ENCODE data around the gene TBC1D10A.

The TBC1D10A gene

DNA sequence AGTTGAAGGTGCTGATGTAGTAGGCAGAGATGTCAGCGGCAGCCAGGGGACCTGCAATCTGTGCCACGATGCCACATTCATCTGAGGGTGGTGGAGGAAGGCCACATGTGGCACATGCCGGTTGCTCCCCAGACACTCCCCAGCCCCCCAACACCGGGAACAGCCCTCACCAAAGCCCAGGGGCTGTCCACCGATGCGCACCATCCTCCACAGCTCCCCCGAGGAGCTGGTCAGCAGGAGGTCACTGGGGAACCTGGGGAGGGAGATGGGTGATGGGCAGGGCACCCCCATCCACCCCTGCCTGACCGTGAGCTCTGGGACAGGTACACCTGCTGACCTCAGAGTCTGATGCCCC is 40.9 kb downstream of the TBC1D10A start:
- Histone ChIP-seq H2AFZ (no peak overlapping the region), H3K27me3 (ENCODE audit: control insufficient read depth, insufficient read depth, low read length) (no peaks in the 10 kb centered on the region), H3K9me3 (ENCODE audit: control insufficient read depth, low read length) (no peaks in the 10 kb centered on the region), H3K4me1 (peaks cover 8% of the 10 kb centered on the region), H3K79me2 (no peaks in the 10 kb centered on the region), H3K4me3 (ENCODE audit: low read depth, low read length) (no peak overlapping the region), H3K4me2 (ENCODE audit: low read length) (no peak overlapping the region), H3K9ac (no peak overlapping the region), H3K27ac (no peak overlapping the region), H3K36me3 (ENCODE audit: control insufficient read depth, insufficient read depth, low read length) (no peaks in the 10 kb centered on the region)
- TF ChIP-seq, protein P1, sequence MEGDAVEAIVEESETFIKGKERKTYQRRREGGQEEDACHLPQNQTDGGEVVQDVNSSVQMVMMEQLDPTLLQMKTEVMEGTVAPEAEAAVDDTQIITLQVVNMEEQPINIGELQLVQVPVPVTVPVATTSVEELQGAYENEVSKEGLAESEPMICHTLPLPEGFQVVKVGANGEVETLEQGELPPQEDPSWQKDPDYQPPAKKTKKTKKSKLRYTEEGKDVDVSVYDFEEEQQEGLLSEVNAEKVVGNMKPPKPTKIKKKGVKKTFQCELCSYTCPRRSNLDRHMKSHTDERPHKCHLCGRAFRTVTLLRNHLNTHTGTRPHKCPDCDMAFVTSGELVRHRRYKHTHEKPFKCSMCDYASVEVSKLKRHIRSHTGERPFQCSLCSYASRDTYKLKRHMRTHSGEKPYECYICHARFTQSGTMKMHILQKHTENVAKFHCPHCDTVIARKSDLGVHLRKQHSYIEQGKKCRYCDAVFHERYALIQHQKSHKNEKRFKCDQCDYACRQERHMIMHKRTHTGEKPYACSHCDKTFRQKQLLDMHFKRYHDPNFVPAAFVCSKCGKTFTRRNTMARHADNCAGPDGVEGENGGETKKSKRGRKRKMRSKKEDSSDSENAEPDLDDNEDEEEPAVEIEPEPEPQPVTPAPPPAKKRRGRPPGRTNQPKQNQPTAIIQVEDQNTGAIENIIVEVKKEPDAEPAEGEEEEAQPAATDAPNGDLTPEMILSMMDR (IDR thresholded peaks at IDR 0.05), result no peak

DNA sequence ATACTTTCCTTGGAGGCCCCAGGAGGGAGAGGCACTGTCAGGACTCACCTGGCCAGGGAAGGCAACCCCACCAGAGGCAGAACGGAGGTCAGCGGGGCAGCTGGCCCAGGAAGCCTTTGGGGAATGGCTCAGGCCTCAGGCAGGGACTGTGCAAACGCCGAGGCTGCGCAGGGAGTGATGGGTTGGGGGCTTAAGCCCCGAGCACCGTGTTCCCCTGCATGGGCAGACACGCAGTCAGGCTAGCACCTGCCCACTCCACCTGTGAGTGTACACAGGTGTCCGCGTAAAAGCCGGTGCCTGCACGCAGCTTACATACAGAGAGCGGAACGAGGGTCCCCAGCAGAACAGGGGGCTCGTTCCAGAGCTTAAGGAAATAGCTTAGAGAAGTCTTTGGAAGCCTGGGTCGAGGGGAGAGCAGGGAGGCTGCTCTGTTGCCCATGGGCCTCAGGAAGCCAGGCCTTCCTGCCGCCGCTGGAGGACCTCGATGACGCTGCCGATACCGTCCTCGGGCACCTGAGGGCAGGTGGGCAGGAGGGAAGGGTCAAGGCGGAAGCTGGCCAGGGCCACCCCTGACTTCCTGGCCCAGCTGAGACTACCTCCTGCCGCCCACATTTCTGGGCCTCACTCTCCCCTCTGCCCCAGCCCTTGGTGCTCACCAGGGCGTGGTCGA is 41.4 kb downstream of the TBC1D10A start:
- Histone ChIP-seq H3K27me3 (ENCODE audit: control insufficient read depth, insufficient read depth, low read length) (no peaks in the 10 kb centered on the region), H3K27ac (no peak overlapping the region), H3K36me3 (ENCODE audit: control insufficient read depth, insufficient read depth, low read length) (no peaks in the 10 kb centered on the region), H3K4me2 (ENCODE audit: low read length) (no peak overlapping the region), H3K4me1 (peaks cover 3% of the 10 kb centered on the region), H3K9me3 (ENCODE audit: control insufficient read depth, low read length) (no peaks in the 10 kb centered on the region), H3K79me2 (no peaks in the 10 kb centered on the region), H3K4me3 (ENCODE audit: low read depth, low read length) (no peak overlapping the region), H3K9ac (no peak overlapping the region), H2AFZ (no peak overlapping the region)
- TF ChIP-seq, protein P1 (IDR thresholded peaks at IDR 0.05), result no peak

DNA sequence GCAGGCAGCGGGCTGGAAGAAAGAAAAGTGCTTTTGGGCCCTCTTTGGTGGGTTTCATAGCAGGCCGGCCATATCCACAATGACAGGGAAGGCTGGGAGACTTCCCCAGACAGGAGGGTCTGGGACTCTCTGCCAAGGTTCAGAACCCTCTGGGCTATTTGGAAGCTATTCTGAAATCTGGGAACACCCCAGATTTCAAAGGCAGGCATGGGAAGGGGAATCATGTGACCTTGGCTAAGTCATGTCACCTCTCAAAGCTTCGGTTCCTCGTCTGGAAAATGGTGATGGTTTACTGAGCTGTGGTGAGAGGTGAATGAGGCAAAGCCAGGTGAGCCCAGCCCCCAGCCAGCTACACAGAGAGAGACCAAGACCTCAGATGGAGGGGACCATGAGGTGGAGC is 42.1 kb downstream of the TBC1D10A start:
- Histone ChIP-seq H3K9me3 (ENCODE audit: control insufficient read depth, low read length) (no peaks in the 10 kb centered on the region), H3K27me3 (ENCODE audit: control insufficient read depth, insufficient read depth, low read length) (no peaks in the 10 kb centered on the region), H3K4me1 (no peaks in the 10 kb centered on the region), H3K4me3 (ENCODE audit: low read depth, low read length) (no peak overlapping the region), H3K79me2 (no peaks in the 10 kb centered on the region), H2AFZ (no peak overlapping the region), H3K27ac (no peak overlapping the region), H3K4me2 (ENCODE audit: low read length) (no peak overlapping the region), H3K9ac (no peak overlapping the region), H3K36me3 (ENCODE audit: control insufficient read depth, insufficient read depth, low read length) (no peaks in the 10 kb centered on the region)
- TF ChIP-seq, protein P1 (IDR thresholded peaks at IDR 0.05), result no peak

- no peaks in the 10 kb centered on the region for H3K36me3 ChIP-seq (ENCODE audit: control insufficient read depth, insufficient read depth, low read length)
- no peaks in the 10 kb centered on the region for H3K9me3 ChIP-seq (ENCODE audit: control insufficient read depth, low read length)
- TF ChIP-seq, protein P1 (IDR thresholded peaks at IDR 0.05), result no peak
- no peaks in the 10 kb centered on the region for H3K79me2 ChIP-seq
- no peak overlapping the region for H3K27ac ChIP-seq
- no peak overlapping the region for H3K4me2 ChIP-seq (ENCODE audit: low read length)
- H3K27me3 ChIP-seq (ENCODE audit: control insufficient read depth, insufficient read depth, low read length), result no peaks in the 10 kb centered on the region
- H3K4me1 ChIP-seq, result no peaks in the 10 kb centered on the region
- H3K9ac ChIP-seq, result no peak overlapping the region
- no peak overlapping the region for H2AFZ ChIP-seq
- H3K4me3 ChIP-seq (ENCODE audit: low read depth, low read length), result no peak overlapping the region
Measured at GRCh38 chr22:30284172-30284571, 42.6 kb downstream of the TBC1D10A start.

DNA sequence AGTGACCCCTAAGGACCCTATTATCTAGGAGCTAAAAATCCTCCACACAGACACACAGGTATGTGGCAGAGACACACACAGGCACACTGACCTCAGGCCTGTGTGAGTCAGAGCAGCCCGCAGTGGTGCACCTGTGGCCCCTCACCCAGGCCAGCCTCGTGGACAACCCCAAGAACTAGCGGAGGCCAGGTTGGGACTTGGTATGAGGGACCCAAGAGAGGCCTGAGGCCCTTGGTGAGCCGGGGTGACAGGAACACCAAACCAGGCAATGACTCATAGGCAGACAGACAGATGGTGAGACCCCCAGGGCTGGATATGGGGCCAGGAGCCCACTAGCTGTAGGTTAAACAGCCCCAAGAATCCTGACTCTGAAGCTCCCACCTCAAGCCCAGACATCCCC is 43.4 kb downstream of the TBC1D10A start:
- no peak overlapping the region for H3K4me3 ChIP-seq (ENCODE audit: low read depth, low read length)
- H3K27ac ChIP-seq, result no peak overlapping the region

More for the DNA sequence above, 43.4 kb downstream of the TBC1D10A start:
- Histone ChIP-seq H3K9me3 (ENCODE audit: control insufficient read depth, low read length) (no peaks in the 10 kb centered on the region), H3K79me2 (no peaks in the 10 kb centered on the region), H2AFZ (no peak overlapping the region), H3K36me3 (ENCODE audit: control insufficient read depth, insufficient read depth, low read length) (no peaks in the 10 kb centered on the region), H3K27me3 (ENCODE audit: control insufficient read depth, insufficient read depth, low read length) (no peaks in the 10 kb centered on the region), H3K9ac (no peak overlapping the region), H3K4me2 (ENCODE audit: low read length) (no peak overlapping the region), H3K4me1 (no peaks in the 10 kb centered on the region)
- TF ChIP-seq, protein P1 (IDR thresholded peaks at IDR 0.05), result no peak

Measured in parathyroid adenoma (tissue), 2 donors.